Adrenal gland (tissue), 12 donors: ENCODE results near the gene KIF6. TPM values are rescaled to one million over a fixed set of nuclear protein-coding genes. Genes with fewer than 3 reads are reported as not detected.

Source experiments
- DNase-seq, 7 donors: peaks; one replicate each; pipeline ENCODE4 v3.0.0-alpha.2; 2019 to 2020
- H3K27ac ChIP-seq, 5 donors: fragments of 200-600 bp; sonication (generic) in 4 of 5; 1 replicate in 3 of 5; 2 replicates in 2 of 5; pipeline versions ENCODE4 v1.5.1 to v1.8.0; 2016 to 2020; ENCODE audit warnings: mild to moderate bottlenecking in 1 of 5
- H3K27me3 ChIP-seq: fragments of 200-600 bp; 2 replicates; pipeline ENCODE4 v1.8.0; 2021
- H3K36me3 ChIP-seq, 2 donors: fragments of 200-600 bp; replicated peaks in 1 of 2; 1 replicate in 1 of 2; 2 replicates in 1 of 2; pipeline versions ENCODE4 v1.5.1 to v1.8.0; 2018 to 2022
- H3K4me1 ChIP-seq, 2 donors: fragments of 200-600 bp; replicated peaks in 1 of 2; 1 replicate in 1 of 2; 2 replicates in 1 of 2; pipeline versions ENCODE4 v1.5.1 to v1.8.0; 2018 to 2021
- H3K4me3 ChIP-seq, 4 donors: fragments of 200-600 bp; sonication (generic) in 3 of 4; one replicate each; pipeline ENCODE4 v1.5.1; 2016 to 2018
- H3K9me3 ChIP-seq, 3 donors: fragments of 200-600 bp; sonication (generic) in 1 of 3; replicated peaks in 1 of 3; 1 replicate in 2 of 3; 2 replicates in 1 of 3; pipeline versions ENCODE4 v1.5.1 to v1.8.0; 2016 to 2021
- POLR2A ChIP-seq, 2 donors: fragments of 450-650 bp; IDR thresholded peaks; one replicate each; pipeline ENCODE4 v1.6.1; 2017; ENCODE audit warnings: antibody characterized with exemption in 2 of 2, mild to moderate bottlenecking in 2 of 2, moderate library complexity in 1 of 2
- WGBS, 4 donors: extraction: QIAGEN DNeasy Blood & Tissue Kit in 2 of 4; methylation state at CpG; one replicate each; pipeline versions ENCODE4 v1.1.5 to v1.1.7; 2013 to 2017; 5-methylcytosine and 5-hydroxymethylcytosine counted together
- intact Hi-C, 2 donors: fragments of 100-400 bp; cut with DNase I; formaldehyde crosslinking; loops; one replicate each; pipeline versions ENCODE4 v1.14.1 to v1.15.0; 2022 to 2023
- polyA plus RNA-seq, 3 donors: library from polyadenylated mRNA; stranded (reverse); fragments of 200-250 nt in 2 of 3; fragments of 350-450 nt in 1 of 3; fragmentation: Illumina TruSeq in 1 of 3; extraction: RNeasy Lipid Tissue Mini Kit (QIAGEN cat#74804) in 1 of 3; gene quantifications; one replicate each; pipeline ENCODE4 v1.2.3, GENCODE V29; 2013 to 2014
- total RNA-seq, 9 donors: library from RNA; depleted of rRNA in 4 of 9; stranded (reverse); fragments of >200 nt in 4 of 9; fragments of 120-200 nt in 1 of 9; fragmentation: NEBNext Ultra II Directional in 1 of 9; extraction: Animal tissue kit (Norgen Biotek cat#: 25700) in 1 of 9; gene quantifications; one replicate each; pipeline versions ENCODE4 v1.1.0 to v1.2.4, GENCODE V29; 2013 to 2023
- TF ChIP-seq, protein P1 (sequence below), 6 experiments: fragments of 450-650 bp in 4 of 6; fragments of 200-600 bp in 2 of 6; sonication (generic) in 1 of 6; IDR thresholded peaks; 1 replicate in 5 of 6; 2 replicates in 1 of 6; pipeline versions ENCODE4 v1.5.1 to v1.8.0; 2016 to 2021; ENCODE audit warnings: antibody characterized with exemption in 6 of 6, mild to moderate bottlenecking in 2 of 6, moderate library complexity in 1 of 6
- donor health status: healthy with polysubstance abuse.
- donor health status: Bipolar disorder and iron deficiency.
- donor health status: DM: yes; HTN: yes; CAD: no.
- donor health status: DM: no; HTN: no; CAD: no.
- donor health status: DM: no; HTN: no; CAD: no.
- donor health status: DM: yes; HTN: yes; CAD: no.

The KIF6 gene
- total and polyA plus RNA-seq, 12 donors = 0.52 to 4.2 (median 0.73) TPM

DNA sequence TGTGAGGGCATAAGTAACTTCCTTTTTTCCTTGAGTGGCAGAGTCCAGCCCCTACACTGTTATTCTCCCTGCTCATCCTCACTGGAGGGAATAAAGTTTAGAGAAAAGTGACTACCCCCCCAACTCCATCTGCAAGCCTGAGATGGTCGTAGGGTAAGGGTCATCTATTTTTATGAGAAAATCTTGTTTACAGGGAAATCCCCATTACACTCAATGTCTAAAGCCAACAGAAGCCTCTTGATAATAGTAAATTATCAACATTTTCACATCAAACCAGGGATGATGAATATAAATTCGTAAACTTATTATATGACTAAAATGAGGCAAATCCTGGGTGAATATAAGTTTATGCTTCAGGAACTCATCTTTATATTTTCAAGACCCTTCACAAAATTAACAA, 228.8 kb downstream of the KIF6 start:
- TF ChIP-seq, protein P1, sequence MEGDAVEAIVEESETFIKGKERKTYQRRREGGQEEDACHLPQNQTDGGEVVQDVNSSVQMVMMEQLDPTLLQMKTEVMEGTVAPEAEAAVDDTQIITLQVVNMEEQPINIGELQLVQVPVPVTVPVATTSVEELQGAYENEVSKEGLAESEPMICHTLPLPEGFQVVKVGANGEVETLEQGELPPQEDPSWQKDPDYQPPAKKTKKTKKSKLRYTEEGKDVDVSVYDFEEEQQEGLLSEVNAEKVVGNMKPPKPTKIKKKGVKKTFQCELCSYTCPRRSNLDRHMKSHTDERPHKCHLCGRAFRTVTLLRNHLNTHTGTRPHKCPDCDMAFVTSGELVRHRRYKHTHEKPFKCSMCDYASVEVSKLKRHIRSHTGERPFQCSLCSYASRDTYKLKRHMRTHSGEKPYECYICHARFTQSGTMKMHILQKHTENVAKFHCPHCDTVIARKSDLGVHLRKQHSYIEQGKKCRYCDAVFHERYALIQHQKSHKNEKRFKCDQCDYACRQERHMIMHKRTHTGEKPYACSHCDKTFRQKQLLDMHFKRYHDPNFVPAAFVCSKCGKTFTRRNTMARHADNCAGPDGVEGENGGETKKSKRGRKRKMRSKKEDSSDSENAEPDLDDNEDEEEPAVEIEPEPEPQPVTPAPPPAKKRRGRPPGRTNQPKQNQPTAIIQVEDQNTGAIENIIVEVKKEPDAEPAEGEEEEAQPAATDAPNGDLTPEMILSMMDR (IDR thresholded peaks at IDR 0.05) = no peak
- no peak for TF ChIP-seq POLR2A (IDR thresholded peaks at IDR 0.05)
- no peaks in the 10 kb centered on the region for H3K36me3 ChIP-seq
- intact Hi-C loops = no loop called here
- no peak for DNase-seq
- no peaks in the 10 kb centered on the region for H3K4me1 ChIP-seq
- H3K4me3 ChIP-seq = no peak overlapping the region
- H3K9me3 ChIP-seq = no peaks in the 10 kb centered on the region
- H3K27me3 ChIP-seq = no peaks in the 10 kb centered on the region
- 60 to 66% (median 65%) methylated on average over 2 of the region's 2 CpGs for WGBS, 4 donors
- no peak overlapping the region for H3K27ac ChIP-seq

DNA sequence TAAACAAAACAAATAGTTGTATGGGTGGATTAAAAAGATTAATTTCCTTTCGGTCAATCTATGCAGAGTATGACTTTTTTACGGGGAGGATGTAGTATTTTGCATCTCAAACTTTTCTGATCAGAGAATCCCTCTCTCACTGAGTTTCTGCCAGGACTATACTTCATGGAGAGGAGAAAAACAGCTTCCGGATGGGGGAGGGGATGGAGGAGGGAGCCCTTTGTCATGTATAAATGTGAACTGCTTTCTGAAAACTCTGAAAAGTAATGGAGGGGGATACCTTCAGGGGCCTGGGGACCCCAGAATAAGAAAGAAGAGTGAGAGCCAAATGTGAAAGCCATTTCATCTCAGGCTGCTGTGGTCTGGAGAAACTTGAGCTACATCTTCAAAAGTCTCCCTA, 229.6 kb downstream of the KIF6 start:
- Histone ChIP-seq H3K36me3 (no peaks in the 10 kb centered on the region), H3K4me3 (no peak overlapping the region), H3K27ac (no peak overlapping the region), H3K4me1 (no peaks in the 10 kb centered on the region), H3K9me3 (no peaks in the 10 kb centered on the region), H3K27me3 (no peaks in the 10 kb centered on the region)
- TF ChIP-seq, protein P1 (IDR thresholded peaks at IDR 0.05) = no peak
- TF ChIP-seq POLR2A (IDR thresholded peaks at IDR 0.05) = no peak
- DNase-seq = no peak
- intact Hi-C loops = no loop called here
- 65 to 76% (median 68%) methylated on average over 3 of the region's 3 CpGs for WGBS, 4 donors

DNA sequence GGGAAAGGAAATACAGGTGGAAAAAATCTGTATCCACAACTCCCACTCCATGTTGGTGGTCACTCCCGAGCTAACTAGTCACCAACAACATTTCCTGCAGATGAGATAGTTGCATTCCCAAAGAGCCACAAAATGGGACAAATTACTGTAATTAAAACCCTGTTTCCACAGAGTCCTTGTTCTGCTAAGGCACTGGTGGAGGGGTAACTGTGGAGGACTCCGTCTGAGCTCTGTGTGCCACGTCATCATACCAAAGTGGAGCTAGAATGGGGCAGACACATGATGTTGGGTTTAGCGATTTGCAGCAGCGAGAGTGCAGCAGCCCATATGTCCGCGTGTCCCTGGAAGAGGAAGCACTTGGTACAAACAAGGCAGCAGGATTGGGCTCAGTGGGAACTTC, 230.2 kb downstream of the KIF6 start:
- intact Hi-C loops = no loop called here
- Histone ChIP-seq H3K9me3 (no peaks in the 10 kb centered on the region), H3K27me3 (no peaks in the 10 kb centered on the region), H3K4me3 (no peak overlapping the region), H3K27ac (no peak overlapping the region), H3K36me3 (no peaks in the 10 kb centered on the region), H3K4me1 (no peaks in the 10 kb centered on the region)
- WGBS, 4 donors = 83 to 94% (median 88%) methylated on average over 7 of the region's 7 CpGs
- TF ChIP-seq POLR2A (IDR thresholded peaks at IDR 0.05) = no peak
- TF ChIP-seq, protein P1 (IDR thresholded peaks at IDR 0.05) = no peak
- DNase-seq = no peak

DNA sequence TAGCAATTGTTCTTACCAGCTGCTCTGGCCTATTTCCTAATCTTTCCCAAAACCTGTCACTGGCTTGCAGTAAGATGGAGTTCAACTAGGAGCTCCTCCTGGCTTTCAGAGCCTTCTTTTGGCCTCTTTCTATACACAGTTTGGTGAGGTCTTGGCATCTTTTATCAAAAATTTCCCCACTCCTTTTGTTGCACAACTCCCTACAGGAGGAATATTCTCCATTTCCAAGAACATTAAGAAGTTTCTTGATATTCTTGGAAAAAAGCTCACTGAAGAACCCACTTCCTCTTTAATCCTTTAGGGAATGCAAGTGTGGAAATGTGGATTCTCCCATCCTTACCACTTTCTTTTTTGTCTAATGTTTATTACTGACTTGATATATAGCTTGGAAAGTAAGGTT, 231.4 kb downstream of the KIF6 start:
- TF ChIP-seq POLR2A (IDR thresholded peaks at IDR 0.05) = no peak
- TF ChIP-seq, protein P1 (IDR thresholded peaks at IDR 0.05) = no peak
- H3K27ac ChIP-seq = no peak overlapping the region
- intact Hi-C loops = no loop called here

More for the DNA sequence above, 231.4 kb downstream of the KIF6 start:
- no peaks in the 10 kb centered on the region for H3K4me1 ChIP-seq
- H3K36me3 ChIP-seq = no peaks in the 10 kb centered on the region
- H3K4me3 ChIP-seq = no peak overlapping the region
- no peaks in the 10 kb centered on the region for H3K27me3 ChIP-seq
- no peak for DNase-seq
- no peaks in the 10 kb centered on the region for H3K9me3 ChIP-seq
